ELF-1 (cell line): Measurements from ENCODE around the gene KLHL36.
"Not testable (repeated sequence)": the region's sequence is repeated elsewhere in the genome, so short reads cannot be mapped to it uniquely, and the experiment has no call there.

Source experiments
- DNase-seq: peaks from one replicate; pipeline ENCODE4 v3.0.0-alpha.2; 2016; ENCODE audit warnings: low read depth, low spot score

The KLHL36 gene

DNA sequence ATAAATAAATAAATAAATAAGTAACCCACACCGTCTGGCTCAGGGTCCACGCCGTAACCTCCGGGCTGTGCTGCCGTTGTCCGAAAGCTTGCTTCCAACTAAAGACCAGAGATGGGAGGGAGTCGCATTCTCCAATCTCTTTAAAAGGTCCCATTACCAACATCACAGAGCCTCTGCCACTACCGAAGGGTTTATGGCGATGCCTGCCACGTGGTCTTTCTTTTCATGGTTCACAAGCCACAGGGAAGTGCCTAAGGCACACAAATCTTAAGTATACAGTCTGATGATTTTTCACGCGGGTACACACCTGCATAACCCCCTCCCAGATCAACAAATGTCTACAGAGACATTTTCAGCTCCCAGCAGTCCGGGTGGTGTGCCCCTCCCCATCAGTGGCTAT is 31.8 kb upstream of the KLHL36 start:
- DNase-seq = no peak

DNA sequence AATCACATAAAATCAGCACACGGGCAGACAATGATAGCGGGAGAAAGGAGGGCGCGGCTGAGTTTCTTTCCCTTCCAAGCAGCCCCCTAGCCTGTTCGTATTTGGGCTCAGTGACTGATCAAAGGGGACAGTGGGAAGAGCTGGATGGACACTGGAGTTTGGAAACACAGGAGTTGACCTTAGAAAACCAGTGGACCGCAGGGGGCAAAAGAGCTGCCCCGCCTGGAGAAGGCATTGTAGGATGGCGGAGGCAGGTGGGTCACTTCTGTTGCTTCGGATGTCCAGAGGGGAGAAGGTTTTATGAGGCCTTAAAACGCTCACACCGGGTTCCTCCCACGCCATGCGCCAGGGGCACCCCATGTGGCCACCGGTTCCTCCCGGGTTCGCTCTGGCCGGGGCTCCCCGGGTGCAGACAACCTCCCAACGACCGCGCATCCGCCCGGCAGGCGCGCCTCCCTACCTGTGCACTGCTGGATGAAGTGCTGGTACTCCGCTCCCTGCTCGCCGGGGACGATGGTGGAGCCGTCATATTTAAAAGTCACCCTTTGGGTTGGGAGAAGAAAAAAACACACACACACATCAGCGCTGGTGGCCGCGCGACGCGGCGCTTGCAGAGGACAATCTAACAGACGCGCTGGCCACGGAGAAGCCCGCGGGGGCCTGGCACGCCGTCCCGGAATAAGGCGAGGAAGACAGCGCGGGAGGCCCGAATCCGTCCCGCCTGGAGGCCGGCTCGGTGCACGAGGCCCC is 31.1 kb upstream of the KLHL36 start:
- DNase-seq = no peak

GRCh38 chr16:84617791-84618580 is 30.3 kb upstream of the KLHL36 start, which contains the start of gene COTL1:
Gene COTL1 (minus strand): TSS chr16:84618078. CDS start chr16:84617914, 164 bp downstream.
- peak; percentile 97 for DNase-seq

GRCh38 chr16:84618581-84619460 is 29.5 kb upstream of the KLHL36 start:
- DNase-seq = peak; percentile 87

DNA sequence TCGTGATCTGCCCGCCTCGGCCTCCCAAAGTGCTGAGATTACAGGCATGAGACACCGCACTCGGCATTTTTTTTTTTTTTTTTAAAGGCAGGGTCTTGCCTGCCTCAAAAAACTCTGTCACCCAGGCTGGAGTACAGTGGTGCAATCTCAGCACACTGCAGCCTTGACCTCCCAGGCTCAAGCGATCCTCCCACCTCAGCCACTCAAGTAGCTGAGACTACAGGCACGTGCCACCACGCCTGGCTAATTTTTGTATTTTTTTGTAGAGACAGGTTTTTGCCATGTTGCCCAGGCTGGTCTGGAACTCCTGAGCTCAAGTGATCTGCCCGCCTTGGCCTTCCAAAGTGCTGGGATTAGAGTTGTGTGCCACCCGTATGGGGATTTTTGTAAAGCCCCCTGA is 27.4 kb upstream of the KLHL36 start:
- DNase-seq = not testable (repeated sequence)

GRCh38 chr16:84625556-84625955 is 22.8 kb upstream of the KLHL36 start:
- no peak for DNase-seq

DNA sequence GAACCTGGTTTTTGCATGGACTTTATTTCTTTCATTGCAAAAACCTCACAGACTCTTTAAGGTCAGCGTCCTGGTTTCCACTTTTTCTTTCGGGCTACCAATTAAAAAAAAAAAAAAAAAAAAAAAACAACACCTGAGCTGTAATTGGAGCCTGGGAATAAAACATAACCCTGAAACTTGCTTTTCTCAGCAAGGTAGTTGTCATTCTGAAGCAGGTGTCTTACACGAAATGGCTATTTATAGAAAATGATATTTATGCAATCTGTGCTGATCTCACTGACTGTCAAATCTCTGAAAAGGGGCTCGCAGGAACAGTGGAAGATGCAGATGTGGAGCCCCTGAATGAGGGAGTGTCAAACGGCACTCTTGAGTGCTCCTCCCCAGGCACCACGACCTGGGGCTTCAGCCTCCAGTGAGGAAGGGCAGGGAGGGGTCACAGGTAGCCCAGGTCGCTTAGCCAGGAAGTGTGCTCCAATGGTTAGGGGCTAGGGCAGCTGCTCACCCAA is 20.0 kb upstream of the KLHL36 start:
- DNase-seq = no peak

- DNase-seq = peak; percentile 25
These were observed 18.7 kb upstream of the KLHL36 start for GRCh38 chr16:84629580-84629979.

GRCh38 chr16:84630009-84630408 is 18.3 kb upstream of the KLHL36 start:
- DNase-seq = no peak

- DNase-seq = no peak
These were observed 17.7 kb upstream of the KLHL36 start for GRCh38 chr16:84630446-84631152.

- no peak for DNase-seq
These were observed 17.2 kb upstream of the KLHL36 start for GRCh38 chr16:84631153-84631466.

DNA sequence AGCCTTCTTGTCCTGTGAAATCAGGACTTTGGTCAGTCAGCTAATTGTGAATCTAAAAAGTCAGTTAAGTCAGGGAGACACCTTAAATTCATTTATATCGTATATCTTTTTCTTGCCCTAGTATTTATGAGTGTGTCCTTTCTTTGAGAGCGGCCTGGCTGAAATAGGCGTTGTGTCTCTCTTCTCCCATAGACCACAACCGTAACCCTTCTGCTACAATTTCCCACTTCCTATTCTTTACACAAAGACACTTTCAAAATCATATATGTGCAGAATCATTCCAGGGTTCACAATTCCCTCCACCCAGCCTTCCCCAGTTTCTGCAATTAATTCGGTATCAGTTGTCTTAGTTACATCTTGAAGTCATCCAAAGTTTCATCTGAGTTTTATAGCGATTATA is 16.4 kb upstream of the KLHL36 start:
- no peak for DNase-seq

- not testable (repeated sequence) for DNase-seq
These were observed 15.4 kb upstream of the KLHL36 start for GRCh38 chr16:84632862-84633261.

DNA sequence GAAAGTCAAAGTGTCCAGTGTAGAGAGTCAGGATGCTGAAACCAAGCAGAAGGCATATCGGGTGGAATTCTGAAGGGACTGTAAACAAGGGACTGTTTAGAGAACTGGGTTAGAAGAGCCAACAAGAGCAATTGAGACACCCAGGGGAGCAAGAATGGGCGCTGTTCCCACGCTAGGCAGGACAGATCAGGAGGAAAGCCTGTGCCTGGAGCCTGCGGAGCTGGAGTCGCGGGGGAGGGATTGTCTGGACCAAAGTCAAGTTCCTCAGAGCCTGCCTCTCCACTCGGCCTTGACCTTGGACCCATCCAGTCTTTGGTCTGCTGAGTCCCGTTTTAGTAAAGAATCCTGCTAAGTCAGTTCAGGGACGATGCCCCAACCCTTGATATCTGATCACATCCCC is 14.7 kb upstream of the KLHL36 start:
- DNase-seq = no peak

GRCh38 chr16:84635702-84636101 is 12.6 kb upstream of the KLHL36 start:
- no peak for DNase-seq

DNA sequence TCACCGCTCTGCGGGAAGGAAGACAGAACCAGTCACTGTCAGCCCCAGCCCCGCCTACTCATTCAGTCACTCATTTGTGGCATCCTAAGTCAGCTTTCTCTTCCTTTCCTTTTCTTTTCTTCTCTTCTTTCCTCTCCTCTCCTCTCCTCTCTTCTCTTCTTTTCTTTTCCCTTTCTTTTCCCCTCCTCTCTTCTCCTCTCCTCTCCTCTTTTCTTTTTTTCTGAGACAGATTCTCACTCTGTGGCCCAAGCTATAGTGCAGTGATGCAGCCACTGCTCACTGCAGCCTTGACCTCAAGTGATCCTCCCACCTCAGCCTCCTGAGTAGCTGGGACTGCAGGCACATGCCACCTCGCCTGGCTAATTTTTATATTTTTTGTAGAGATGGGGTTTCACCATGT is 10.6 kb upstream of the KLHL36 start:
- DNase-seq = no peak

GRCh38 chr16:84638231-84638806 is 10.0 kb upstream of the KLHL36 start:
- no peak for DNase-seq

DNA sequence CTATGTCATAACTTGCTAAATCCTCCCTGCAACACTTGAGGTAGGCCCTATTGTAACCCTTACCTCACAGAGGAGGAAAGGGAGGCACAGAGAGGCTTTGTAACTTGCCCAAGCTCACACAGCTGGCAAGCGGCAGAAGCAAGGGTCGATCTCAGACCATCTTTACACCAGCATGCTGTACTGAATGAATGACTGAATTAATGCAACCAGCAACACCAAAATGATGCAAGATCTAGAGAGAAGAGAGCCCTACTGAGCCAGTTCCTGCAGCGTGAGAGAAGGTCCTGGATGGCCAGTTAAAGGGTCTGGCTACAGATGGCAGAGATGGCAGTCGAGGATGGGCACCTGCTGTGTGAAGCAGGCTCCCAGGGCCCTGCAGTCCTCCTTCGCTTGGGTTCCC is 8.2 kb upstream of the KLHL36 start:
- DNase-seq = no peak

GRCh38 chr16:84641643-84642358 is 6.5 kb upstream of the KLHL36 start:
- DNase-seq = no peak

GRCh38 chr16:84643180-84643583 is 5.1 kb upstream of the KLHL36 start:
- peak; percentile 63 for DNase-seq
